ENCODE measurements around the gene PLD1.
"Not testable (repeated sequence)": the region's sequence is repeated elsewhere in the genome, so short reads cannot be mapped to it uniquely, and the experiment has no call there.

The PLD1 gene

GRCh38 chr3:171649911-171650592, 160.2 kb downstream of the PLD1 start:
- no peak for DNase-seq

DNA sequence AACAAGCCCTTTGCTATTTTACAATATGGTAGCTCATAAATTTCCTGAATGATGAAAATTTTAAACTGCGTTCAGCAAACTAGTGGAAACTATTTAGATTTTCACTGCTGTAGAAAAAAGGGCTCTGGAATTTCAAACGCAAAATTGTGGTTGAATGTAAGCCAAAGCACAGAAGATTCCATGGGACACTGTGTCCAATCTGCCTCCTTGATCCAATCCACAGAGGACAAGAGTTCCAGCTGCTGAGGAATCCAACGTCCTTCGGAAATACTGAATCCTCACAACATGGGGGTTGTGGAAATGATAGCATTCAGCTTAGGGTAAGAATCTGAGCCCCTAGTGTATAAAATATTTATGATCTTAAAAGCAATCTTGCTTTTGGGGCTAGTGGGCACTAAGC, 161.0 kb downstream of the PLD1 start:
- DNase-seq, result no peak

- no peak for DNase-seq
Observed at GRCh38 chr3:171648069-171648468, 162.2 kb downstream of the PLD1 start.

- DNase-seq, result peak; percentile 22
Observed at GRCh38 chr3:171646357-171647133, 163.7 kb downstream of the PLD1 start.

DNA sequence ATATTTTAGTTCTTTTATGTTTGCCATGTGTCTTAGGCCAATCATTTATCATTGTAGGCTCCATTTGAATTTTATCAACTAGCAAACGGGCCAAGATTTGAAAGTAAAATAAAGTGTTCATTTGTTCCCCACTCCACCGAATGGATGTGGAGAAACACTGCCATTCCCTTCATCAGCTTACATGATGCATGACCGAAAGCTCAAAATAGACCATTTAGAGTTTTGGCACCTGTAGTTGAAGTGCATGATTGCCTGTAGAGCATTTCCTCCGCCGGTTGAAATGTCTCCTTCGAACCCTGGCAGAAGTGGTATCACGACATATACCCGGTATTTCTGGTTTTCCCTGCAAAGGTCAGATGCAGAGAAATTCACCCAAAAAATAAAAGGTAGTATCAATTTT, 165.6 kb downstream of the PLD1 start:
- no peak for DNase-seq

DNA sequence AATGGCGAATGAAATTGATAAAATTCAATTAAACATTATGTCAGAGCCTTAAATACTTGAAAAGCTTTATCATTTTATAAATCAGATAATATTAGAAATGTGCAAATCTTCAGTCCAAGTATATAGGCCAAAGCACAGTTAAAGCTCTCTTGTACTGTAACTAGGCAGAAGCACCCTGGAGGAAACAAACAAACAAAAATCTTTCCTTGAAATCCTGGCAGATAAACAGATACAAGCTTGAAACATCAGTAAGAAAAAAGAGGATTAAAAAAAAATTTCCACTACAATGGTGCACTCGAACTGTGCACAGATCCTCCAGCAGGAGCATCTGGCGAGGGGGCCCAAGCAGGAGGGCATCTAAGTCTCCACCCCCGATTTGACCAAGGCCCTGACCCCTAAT, 166.6 kb downstream of the PLD1 start:
- DNase-seq, result no peak

- no peak for DNase-seq
Observed at GRCh38 chr3:171643033-171643432, 167.2 kb downstream of the PLD1 start.

- DNase-seq, result no peak
Observed at GRCh38 chr3:171640520-171641412, 169.5 kb downstream of the PLD1 start.

DNA sequence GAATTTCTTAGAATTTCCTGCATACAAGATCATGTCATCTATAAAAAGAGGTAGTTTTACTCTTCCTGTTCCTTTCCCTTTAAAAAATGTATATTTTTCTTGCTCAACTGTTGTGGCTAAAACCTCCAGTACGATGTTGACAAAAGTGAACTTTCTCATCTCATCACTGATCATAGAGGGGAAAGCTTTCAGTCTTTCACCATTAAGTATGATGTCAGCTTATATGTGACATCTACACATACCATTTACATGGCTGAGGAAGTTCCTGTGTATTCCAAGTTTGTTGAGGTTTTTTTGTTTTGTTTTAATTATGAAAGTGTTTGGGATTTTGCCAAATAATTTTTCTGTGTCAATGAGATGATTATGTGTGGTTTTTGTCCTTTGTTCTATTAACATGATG, 173.6 kb downstream of the PLD1 start:
- DNase-seq, result no peak

- DNase-seq, result no peak
Observed at GRCh38 chr3:171632766-171633165, 177.5 kb downstream of the PLD1 start.

GRCh38 chr3:171626799-171627198, 183.5 kb downstream of the PLD1 start:
- not testable (repeated sequence) for DNase-seq

GRCh38 chr3:171622126-171622525, 188.2 kb downstream of the PLD1 start:
- no peak for DNase-seq

GRCh38 chr3:171620825-171621434, 189.4 kb downstream of the PLD1 start:
- DNase-seq, result no peak

DNA sequence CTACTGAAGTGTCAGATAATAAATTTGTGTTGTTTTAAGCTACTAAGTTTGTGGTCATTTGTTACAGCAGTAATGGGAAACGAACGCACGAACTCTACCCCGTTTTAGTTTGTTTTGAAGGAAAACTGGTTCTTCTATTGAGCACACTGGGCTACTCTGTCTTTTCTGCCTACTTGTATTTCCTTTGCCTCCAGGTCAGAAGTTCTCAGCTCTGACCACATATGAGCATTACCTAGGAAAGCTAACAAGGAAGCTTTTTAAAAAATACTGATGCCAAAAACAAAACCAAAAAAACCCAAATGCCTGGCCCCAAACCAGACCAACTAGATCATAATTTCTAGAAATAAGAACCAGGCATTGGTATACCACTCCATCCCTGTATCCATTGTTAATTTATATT, 193.5 kb downstream of the PLD1 start:
- DNase-seq, result no peak

GRCh38 chr3:171615686-171616085, 194.6 kb downstream of the PLD1 start:
- DNase-seq, result no peak

GRCh38 chr3:171615281-171615680, 195.0 kb downstream of the PLD1 start:
- DNase-seq, result no peak

DNA sequence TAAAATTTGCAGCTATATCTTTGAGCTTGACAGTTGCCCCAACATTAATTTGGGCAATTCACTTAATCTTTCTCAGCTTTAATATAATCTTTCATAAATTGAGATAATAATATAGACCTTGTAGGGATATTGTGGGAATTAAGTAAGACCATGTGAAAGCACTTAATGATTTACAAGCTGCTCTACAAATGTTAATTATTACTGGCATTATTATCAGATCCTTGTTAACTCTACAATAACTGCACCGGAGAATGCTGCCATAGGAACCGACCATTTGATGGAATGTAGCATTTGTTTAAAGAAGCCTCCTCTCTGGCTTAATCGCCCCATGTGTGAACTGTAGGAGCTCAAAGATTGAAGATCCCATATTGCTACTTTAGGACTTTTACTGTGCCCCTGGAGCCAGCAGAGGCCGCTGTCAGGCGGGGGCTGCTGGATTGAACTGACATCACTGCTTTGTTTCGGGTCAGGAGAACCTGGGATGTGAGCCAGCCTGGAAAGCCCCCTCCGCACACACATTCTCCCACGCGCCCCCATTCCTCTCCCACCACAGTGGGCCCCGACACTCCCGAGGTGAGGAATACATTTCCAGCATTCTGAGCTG, 195.9 kb downstream of the PLD1 start:
- DNase-seq, result no peak

GRCh38 chr3:171607452-171607851, 202.8 kb downstream of the PLD1 start:
- no peak for DNase-seq

DNA sequence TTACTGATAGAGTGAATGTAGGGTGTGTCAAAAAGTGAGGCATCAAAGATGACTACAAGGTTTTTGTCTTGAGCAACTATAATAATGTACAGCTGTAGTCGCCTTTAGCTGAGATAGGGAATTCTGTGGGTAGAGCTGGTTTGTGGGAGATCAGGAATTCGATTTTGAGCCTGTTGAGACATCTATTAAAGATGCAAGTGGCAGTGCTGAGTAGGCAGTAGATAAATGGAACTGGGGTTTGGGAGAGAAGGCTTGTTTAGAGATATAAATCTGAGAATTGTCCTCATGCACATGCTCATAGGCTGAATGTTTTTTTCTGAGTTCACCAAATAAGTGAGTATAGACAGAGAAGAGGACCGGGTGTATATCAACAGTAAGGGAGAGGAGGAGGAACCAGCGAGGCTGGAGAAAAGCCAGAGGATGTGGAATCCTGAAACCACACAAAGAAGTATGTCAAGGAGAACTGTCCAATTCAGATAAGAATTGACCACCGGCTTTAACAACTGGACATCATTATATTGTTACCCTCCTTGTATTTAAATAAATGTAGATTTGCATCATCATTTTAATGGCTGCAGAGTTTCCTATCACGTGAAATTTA, 204.0 kb downstream of the PLD1 start:
- DNase-seq, result no peak

GRCh38 chr3:171604370-171604769, 205.9 kb downstream of the PLD1 start:
- DNase-seq, result no peak

GRCh38 chr3:171602072-171602471, 208.2 kb downstream of the PLD1 start:
- no peak for DNase-seq

DNA sequence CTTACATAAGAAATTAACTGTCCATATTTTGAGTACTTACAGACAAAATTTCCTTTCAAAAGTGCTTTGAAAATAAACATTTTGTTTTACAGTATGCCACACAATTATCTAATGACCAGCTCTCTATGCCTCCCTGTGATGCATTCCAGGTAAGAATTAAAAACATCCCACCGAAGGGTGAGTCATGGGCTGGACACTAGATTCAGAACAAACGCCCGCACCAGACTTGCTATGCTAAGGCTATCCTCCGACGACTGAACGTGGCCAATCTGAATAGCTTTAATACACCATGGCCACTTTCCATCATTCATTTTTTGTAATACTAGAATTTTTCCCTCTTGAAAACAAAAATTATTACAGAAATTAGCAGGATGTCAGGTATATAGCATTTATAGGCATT, 210.3 kb downstream of the PLD1 start:
- no peak for DNase-seq

Measured in CD4-positive, alpha-beta T cell treated with Interleukin-17A for 1 hour (primary cell).